ENCODE data around the gene PTPN2.
"Not testable (repeated sequence)": the region's sequence is repeated elsewhere in the genome, so short reads cannot be mapped to it uniquely, and the experiment has no call there.

The PTPN2 gene

DNA sequence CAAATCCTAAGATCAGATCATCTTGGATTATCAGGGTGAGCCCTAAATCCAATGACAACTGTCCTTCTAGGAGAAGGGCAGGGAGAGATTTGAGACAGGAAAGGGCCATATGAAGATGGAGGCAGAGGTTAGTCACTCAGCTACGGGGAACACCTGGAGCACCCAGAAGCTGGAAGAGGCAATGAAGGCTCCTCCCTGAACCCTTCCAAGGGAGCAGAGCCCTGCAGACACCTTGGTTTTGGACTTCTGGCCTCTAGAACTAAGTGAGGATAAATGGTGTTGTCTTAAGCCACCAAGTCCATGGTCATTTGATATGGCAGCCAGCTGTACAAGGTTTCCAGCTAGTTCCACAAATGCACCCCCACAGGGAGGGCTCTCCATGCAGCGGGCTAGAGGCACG, 6.9 kb upstream of the PTPN2 start:
- DNase-seq = no peak

GRCh38 chr18:12886498-12887126, 2.6 kb upstream of the PTPN2 start:
- peak in 1 of 5 experiments; percentile 22 for DNase-seq

- DNase-seq = no peak
Observed at GRCh38 chr18:12885500-12885899, 1.5 kb upstream of the PTPN2 start.

DNA sequence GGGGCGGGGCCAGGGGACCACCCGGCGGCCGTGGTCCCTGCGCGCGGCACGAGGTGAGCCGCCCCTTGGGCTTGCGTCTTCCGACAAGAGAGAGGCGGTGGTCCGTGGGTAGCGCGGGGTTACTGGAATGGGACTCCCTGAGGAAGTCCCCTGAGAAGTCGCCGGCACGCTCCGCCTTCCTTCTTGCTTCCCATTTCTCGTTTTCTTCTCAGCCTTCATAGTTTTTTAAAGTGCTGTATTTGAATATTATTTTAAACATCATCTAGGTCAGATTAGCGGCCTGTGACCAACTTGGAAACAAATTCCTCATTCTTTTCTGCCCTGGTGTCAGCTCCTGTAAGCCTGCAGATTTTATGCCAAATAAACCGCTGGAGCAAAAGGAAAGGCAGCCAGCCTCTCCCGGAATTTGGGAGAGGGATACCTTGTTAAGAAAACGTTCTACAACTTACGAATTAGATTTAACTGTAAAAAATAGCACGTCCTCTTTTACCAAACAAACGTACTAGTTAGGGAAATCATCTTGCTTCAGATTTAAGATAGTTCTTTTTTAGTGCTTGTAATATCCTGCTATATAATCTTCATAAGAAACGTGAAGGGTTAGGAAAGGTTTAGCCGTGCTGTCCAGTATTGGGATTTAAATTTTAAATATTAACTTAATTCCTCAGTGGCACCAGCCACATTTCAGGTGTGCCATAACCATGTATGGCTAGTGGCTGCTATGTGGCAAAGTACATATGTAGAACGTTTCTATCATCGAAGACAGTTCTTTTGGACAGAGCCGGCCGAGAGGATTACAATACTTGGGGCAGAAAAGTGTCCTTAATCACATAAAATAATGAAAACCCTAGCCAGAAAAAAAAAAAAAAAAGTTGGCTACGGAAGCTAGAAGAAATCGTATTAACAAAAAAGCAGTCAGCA, 628 bp upstream of the PTPN2 start:
- no peak for DNase-seq

- DNase-seq = peak in 2 of 5 experiments; percentile 8 to 29
Observed at GRCh38 chr18:12883372-12883683, 709 bp downstream of the PTPN2 start.

GRCh38 chr18:12882453-12883371, 1.3 kb downstream of the PTPN2 start:
- DNase-seq = peak in 2 of 5 experiments; percentile 6 to 31

DNA sequence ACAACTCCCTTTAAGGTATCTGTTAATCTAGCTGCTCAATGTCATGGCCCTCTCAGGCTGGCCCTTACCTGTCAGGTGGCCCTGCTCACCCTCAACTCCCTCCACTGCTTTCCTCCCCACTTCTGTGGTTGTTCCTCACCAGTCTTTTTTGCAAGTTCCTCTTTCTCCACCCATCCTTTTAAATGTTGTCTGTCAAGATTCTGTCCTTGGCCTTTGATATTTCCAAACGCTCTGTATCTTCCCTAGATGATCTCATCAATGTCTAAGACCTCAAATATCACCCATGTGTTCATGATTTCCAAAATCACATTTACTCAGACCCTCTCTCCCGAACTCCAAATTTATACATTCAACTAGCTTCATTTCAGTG, 3.5 kb downstream of the PTPN2 start:
- no peak for DNase-seq

DNA sequence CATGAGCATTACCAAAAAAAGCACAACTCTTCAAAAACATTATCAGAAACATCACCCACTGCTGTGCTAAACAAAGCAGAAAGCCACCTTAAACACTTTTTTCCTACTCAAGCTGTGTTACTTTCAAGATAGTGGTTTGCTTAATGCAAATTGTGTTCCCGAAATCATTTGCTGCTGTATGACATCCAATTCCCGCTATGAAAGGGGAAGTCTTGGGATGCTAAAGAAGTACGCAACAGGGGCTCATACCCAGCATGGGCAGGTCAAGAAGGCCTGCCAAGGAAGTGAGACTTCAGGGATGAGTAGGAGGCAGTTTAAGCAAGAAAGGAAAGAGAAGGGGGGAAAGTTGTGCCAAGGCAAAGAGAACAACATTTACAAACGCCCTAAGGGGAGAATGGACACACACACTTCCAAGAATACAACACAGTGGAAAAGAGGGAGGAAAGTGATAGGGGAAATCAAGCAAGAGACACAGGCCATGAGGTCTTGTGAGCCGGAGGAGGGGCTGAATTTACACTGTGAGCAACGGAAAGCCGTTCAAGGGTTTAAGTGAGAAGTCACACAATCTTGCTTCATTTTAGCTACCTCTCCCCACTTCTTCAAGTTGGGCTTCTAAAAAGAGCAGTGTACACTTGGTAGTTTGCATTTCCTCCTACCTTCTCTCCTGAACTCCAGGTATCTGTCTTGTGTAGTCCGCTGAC, 4.0 kb downstream of the PTPN2 start:
- DNase-seq = no peak

DNA sequence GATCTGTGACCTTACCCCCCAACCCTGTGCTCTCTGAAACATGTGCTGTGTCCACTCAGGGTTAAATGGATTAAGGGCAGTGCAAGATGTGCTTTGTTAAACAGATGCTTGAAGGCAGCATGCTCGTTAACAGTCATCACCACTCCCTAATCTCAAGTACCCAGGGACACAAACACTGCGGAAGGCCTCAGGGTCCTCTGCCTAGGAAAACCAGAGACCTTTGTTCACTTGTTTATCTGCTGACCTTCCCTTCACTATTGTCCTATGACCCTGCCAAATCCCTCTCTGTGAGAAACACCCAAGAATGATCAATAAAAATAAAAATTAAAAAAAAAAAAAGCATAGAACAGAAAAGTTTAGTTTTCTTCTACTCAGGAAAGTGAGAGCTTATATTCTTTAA, 9.0 kb downstream of the PTPN2 start:
- DNase-seq = not testable (repeated sequence)

DNA sequence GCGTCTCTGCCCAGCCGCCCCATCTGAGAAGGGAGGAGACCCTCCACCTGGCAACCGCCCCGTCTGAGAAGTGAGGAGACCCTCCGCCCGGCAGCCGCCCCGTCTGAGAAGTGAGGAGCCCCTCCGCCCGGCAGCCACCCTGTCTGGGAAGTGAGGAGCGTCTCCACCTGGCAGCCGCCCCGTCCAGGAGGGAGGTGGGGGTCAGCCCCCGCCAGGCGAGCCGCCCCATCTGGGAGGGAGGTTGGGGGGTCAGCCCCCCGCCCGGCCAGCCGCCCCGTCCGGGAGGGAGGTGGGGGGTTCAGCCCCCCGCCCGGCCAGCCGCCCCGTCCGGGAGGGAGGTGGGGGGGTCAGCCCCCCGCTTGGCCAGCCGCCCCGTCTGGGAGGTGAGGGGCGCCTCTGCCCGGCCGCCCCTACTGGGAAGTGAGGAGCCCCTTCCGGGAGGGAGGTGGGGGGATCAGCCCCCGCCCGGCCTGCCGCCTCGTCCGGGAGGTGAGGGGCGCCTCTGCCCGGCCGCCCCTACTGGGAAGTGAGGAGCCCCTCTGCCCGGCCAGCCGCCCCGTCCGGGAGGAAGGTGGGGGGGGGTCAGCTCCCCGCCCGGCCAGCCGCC, 10.0 kb downstream of the PTPN2 start:
- DNase-seq = not testable (repeated sequence)

GRCh38 chr18:12872408-12872807, 11.6 kb downstream of the PTPN2 start:
- no peak for DNase-seq

DNA sequence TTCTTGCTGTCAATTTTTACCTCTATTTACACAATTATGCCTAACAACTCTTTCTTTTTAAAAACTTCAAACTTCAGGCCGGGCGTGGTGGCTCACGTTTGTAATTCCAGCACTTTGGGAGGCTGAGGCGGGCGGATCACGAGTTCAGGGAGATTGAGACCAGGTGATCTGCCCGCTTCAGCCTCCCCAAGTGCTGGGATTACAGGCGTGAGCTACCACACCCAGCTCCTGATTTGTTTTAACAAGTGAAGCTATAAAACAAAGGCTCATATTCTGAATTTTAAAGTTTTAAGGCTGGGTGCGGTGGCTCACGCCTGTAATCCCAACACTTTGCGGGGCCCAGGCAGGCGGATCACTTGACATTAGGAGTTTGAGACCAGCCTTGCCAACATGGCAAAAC, 15.5 kb downstream of the PTPN2 start:
- no peak for DNase-seq

DNA sequence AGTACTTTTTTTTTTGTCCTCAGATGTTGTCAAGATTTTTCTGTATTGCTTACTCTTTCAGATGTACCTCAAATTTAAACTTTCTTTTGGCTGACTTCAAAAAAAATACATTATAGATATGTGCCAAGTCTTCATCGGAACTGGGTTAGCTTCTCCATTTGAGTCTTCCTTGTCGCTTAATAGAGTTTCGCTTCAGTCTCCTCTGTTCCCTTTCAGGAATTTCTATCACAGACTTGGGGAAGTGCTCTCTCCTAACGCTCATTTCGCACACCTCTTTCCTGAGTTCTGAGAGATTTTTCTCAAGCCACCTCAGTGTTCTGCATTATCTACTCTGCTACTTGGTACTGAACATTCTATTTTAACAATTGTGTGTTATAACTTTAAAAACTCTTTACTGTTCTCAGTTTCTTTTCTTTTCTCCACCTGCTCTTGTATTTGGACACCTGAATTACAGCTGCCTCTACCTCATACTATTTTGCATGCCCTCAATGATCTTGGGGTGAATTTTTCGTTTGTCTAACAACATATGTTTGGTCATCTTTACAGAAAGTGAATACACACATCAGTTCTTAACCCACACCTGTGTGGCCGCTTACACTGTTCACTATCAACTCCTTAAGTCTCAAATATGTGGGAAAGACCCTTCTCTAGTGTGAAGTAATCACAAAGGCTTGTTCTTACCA, 16.5 kb downstream of the PTPN2 start:
- no peak for DNase-seq

DNA sequence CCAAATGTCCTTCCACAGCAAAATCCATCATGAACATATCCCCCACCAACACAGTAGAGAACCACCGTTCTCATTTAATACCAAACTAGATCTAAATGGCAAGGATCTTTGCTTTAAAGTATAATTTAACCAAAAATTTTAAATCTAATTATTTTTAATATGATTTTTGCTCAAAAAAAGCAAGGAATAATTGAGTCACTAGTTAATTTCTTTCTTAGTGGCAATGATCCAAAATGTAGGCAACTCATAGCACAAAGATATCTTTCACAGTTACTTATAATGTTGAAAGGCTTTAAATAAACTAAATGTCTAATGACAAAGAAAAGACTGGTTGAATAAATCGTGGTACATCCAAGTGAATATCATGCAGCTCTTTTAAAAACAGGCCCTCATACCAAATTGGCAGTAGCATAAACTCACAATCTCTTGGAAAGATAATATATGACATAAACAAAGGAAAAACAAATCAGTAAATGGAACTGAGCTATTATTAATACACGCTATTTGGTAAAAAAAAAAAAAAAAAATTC, 20.3 kb downstream of the PTPN2 start:
- DNase-seq = no peak

DNA sequence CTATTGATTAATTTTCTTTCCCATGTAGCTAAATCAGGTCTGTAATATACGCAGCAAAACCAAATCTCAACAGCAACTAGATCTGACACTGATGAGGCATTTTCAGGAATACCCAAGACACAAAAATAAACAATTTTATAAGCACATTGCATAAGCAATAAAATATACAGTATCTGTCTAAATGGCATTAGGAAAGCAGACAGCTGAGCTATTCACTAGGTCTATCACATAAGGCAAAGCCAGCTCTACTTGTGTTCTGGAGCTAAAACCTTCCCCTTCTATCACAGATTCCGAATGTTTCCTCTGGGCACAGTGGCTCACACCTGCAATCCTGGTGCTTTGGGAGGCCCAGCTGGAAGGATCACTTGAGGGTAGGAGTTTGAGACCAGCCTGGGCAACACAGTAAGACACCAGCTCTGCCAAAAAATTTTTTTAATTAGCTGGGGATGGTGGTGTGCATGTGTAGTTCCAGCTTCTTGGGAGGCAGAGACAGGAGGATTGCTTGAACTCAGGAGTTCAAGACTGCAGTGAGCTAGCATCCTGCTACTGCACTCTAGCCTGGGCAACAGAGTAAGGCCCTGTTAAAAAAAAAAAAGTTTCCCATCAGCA, 21.1 kb downstream of the PTPN2 start:
- DNase-seq = no peak

DNA sequence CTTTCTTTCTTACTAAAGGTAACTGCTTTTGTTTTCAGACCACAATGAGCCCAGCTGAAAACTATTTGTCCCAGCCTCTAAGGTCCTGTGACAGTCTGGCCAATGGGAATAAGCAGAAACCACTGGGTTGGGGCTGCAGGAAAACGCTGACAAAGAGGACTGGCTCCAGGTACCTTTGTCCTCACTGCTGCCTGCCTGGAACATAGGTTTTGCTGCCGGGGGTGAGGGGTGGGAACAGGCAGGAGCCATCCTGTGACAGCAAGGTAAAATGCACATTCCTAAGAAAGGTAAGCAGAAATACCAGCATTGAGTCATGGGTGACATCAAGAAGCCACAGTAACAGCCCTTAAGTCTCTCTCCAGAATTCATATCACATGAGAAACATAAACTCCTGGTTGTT, 21.6 kb downstream of the PTPN2 start:
- no peak for DNase-seq

DNA sequence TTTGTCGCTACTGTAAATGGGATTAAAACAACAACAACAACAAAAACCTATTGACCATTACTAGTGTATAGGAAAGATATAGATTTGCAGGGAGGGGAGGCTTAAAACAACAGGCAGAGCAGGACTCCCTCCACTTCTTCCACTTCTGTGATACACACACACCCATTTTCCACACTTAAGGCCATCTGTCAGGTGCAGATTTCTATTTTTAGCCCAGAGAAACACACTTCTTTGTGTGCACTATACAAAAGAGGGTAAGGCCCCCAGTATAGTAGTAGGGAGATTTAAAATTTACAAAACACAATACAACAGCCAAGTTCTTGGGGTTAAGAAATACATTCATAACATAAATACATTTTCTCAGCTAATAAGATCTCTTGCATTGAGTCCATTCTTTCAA, 22.4 kb downstream of the PTPN2 start:
- DNase-seq = no peak

DNA sequence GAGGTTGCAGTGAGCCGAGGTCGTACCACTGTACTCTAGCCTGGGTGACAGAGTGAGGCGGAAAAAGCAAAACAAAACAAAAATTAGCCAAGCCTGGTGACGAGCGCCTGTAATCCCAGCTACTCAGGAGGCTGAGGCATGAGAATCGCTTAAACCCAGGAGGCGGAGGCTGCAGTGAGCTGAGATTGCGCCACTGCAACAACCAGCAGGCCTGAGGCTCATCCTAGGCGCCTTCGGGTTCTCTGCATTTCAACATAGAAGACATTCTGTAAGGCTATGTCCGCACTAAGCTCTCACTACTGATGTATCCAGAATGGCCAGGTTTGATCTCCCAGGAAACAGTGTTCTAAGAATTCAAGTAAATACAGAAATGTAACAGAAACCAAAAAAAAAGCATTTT, 23.5 kb downstream of the PTPN2 start:
- DNase-seq = no peak

DNA sequence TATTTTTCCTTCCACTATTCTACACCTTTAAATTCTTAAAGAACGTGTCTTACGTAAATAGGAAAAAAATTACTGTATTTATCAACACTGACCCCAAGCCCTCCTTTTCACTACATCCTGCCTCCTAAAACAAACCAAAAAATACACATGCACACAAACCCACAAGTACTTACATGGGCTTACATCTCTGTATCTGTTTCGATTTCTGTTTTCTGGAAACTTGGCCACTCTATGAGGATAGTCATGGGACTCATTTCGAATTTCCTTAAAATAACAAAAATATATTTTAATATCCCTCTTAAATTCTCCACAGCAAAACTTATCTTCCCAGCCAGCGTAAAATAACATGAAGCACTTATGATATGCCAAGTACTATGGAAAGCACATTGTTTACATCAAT, 25.0 kb downstream of the PTPN2 start:
- DNase-seq = peak in 1 of 5 experiments; percentile 39

DNA sequence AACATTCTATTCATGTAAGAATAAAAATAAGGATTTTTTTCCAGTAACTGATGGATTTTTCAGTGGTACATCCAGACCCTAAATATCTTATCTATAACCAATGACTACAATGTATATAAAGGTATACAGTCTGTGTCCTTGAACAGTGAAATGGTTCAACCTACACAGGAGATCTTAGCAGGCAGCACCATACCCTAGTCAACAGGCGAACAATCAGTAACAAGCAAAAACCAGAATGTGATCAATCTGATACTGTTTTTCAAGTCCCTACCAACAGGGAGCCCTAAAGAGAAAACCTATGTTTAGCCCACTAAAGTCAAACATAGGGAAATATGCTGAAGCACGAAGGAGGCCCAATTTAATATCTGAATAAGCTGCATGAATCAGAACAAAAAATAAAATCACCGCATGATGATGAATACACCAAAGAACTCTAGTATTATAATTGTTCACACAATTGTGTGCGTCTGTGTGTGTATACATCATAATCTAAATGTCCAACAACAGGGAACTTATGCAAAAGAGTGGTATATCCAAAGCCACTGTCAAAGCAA, 26.0 kb downstream of the PTPN2 start:
- DNase-seq = peak in 1 of 5 experiments; percentile 55

All from T-helper 2 cell (primary cell).